A549 (cell line): ENCODE data around the gene NAV2. TPM values are rescaled to one million over a fixed set of nuclear protein-coding genes. Genes with fewer than 3 reads are reported as not detected.

ENCODE experiments used
- ATAC-seq, 2 experiments: fragments of 200-7000 bp in 1 of 2; fragments of >200 bp in 1 of 2; cut with Nextera tagmentation in 1 of 2; cut with Tn5 transposase in 1 of 2; 3 replicates each; pipeline versions ENCODE4 v1.8.0 to v1.9.1; 2018 to 2020; ENCODE audit warnings: mild to moderate bottlenecking in 1 of 2, moderate library complexity in 1 of 2
- CTCF ChIA-PET: fragments of 300-600 bp; sonication (Branson Sonifier 250); formaldehyde crosslinking; extraction: SDS; loops from one replicate; lab custom pipeline; 2021; ENCODE audit warnings: antibody characterized with exemption, inconsistent platforms; lab: Yijun Ruan, JAX
- POLR2A ChIA-PET: fragments of 350-600 bp; formaldehyde crosslinking; extraction: SDS; loops from one replicate; lab custom pipeline; 2021; ENCODE audit warnings: antibody characterized with exemption, inconsistent platforms; lab: Yijun Ruan, JAX
- DNase-seq, 2 experiments: peaks; one replicate each; pipeline versions ENCODE4 v3.0.0 to v3.0.0-alpha.2; 2011 to 2016; ENCODE audit warnings: low read depth in 1 of 2, low spot score in 1 of 2
- FAIRE-seq: peaks from 2 replicates; lab custom pipeline; 2011; peaks lifted over from hg19 to GRCh38; lab: Jason Lieb, UNC
- H3K27ac ChIP-seq, 2 experiments: fragments of >200 bp; sonication (Bioruptor Twin); formaldehyde crosslinking; 3 replicates each; pipeline ENCODE4 v1.5.1; 2016 to 2017
- H3K4me1 ChIP-seq: fragments of >200 bp; sonication (Bioruptor Twin); formaldehyde crosslinking; 3 replicates; pipeline ENCODE4 v1.6.1; 2016
- H3K4me2 ChIP-seq: fragments of >200 bp; sonication (Bioruptor Twin); formaldehyde crosslinking; 3 replicates; pipeline ENCODE4 v1.6.1; 2016
- H3K4me3 ChIP-seq: fragments of >200 bp; sonication (Bioruptor Twin); formaldehyde crosslinking; 3 replicates; pipeline ENCODE4 v1.5.1; 2016
- H3K9me3 ChIP-seq: fragments of >200 bp; sonication (Bioruptor Twin); formaldehyde crosslinking; 3 replicates; pipeline ENCODE4 v1.6.1; 2016
- BHLHE40 ChIP-seq: IDR thresholded peaks from 2 replicates; pipeline ENCODE4 v1.6.1; 2012; ENCODE audit warnings: low read depth, low read length, inconsistent platforms
- EHF ChIP-seq: fragments of 250-450 bp; sonication (Bioruptor Pico); IDR thresholded peaks from 2 replicates; pipeline ENCODE4 v1.5.0; 2020; ENCODE audit warnings: mild to moderate bottlenecking
- EHMT2 ChIP-seq: fragments of 200-600 bp; sonication (generic); IDR thresholded peaks from 2 replicates; pipeline ENCODE4 v1.6.1; 2016; ENCODE audit warnings: antibody characterized with exemption, low read depth, mild to moderate bottlenecking, moderate library complexity
- ESRRA ChIP-seq: fragments of 150-350 bp; IDR thresholded peaks from 2 replicates; pipeline ENCODE4 v1.6.1; 2014; ENCODE audit warnings: mild to moderate bottlenecking, low read length, borderline replicate concordance
- FOSB ChIP-seq: fragments of 250-450 bp; sonication (Bioruptor Pico); IDR thresholded peaks from 2 replicates; pipeline ENCODE4 v1.5.0; 2020; ENCODE audit warnings: mild to moderate bottlenecking, moderate library complexity
- FOSL2 ChIP-seq, 2 experiments: fragments of 450-650 bp in 1 of 2; fragments of >200 bp in 1 of 2; sonication (Bioruptor Twin) in 1 of 2; formaldehyde crosslinking; IDR thresholded peaks; 2 replicates each; pipeline versions ENCODE4 v1.5.0 to v1.6.1; 2016 to 2020; ENCODE audit warnings: mild to moderate bottlenecking in 1 of 2, moderate library complexity in 1 of 2
- FOXS1 ChIP-seq: fragments of 250-450 bp; sonication (Bioruptor Pico); IDR thresholded peaks from 2 replicates; pipeline ENCODE4 v1.5.0; 2020; ENCODE audit warnings: mild to moderate bottlenecking, moderate library complexity
- HEYL ChIP-seq: fragments of 250-450 bp; sonication (Bioruptor Pico); IDR thresholded peaks from 2 replicates; pipeline ENCODE4 v1.8.0; 2021; ENCODE audit warnings: mild to moderate bottlenecking, moderate library complexity
- MAZ ChIP-seq: fragments of 150-350 bp; IDR thresholded peaks from 2 replicates; pipeline ENCODE4 v1.6.1; 2014; ENCODE audit warnings: antibody characterized with exemption, low read depth, low read length, borderline replicate concordance
- PHF8 ChIP-seq: fragments of 200-600 bp; sonication (generic); IDR thresholded peaks from 2 replicates; pipeline ENCODE4 v1.6.1; 2016; ENCODE audit warnings: low read depth, mild to moderate bottlenecking, antibody characterized with exemption, moderate library complexity, borderline replicate concordance
- RAD21 ChIP-seq, 2 experiments: fragments of >200 bp in 1 of 2; sonication (Bioruptor Twin) in 1 of 2; formaldehyde crosslinking in 1 of 2; IDR thresholded peaks in 1 of 2; conservative IDR thresholded peaks in 1 of 2; 2 replicates in 1 of 2; 3 replicates in 1 of 2; pipeline ENCODE4 v1.6.1; 2012 to 2018; ENCODE audit warnings: inconsistent platforms in 1 of 2
- RCOR1 ChIP-seq: fragments of 150-350 bp; IDR thresholded peaks from 2 replicates; pipeline ENCODE4 v1.6.1; 2014; ENCODE audit warnings: antibody characterized with exemption, low read length, low read depth
- SREBF2 ChIP-seq: fragments of 450-650 bp; IDR thresholded peaks from 2 replicates; pipeline ENCODE4 v1.6.1; 2014; ENCODE audit warnings: mild to moderate bottlenecking, moderate library complexity
- TFCP2L1 ChIP-seq: fragments of 250-450 bp; sonication (Bioruptor Pico); IDR thresholded peaks from 2 replicates; pipeline ENCODE4 v1.5.0; 2021; ENCODE audit warnings: mild to moderate bottlenecking
- ZSCAN20 ChIP-seq: fragments of 250-450 bp; sonication (Bioruptor Pico); IDR thresholded peaks from 2 replicates; pipeline ENCODE4 v1.8.0; 2022; ENCODE audit warnings: mild to moderate bottlenecking, moderate library complexity
- WGBS: methylation state at CpG from one replicate; pipeline ENCODE4 v1.1.6; 2017; ENCODE audit errors: missing lambda C conversion rate; 5-methylcytosine and 5-hydroxymethylcytosine counted together
- polyA plus RNA-seq, 4 experiments: library from polyadenylated mRNA; depleted of rRNA in 3 of 4; stranded (reverse); fragments of >200 nt; fragmentation: RNase III in 1 of 4; extraction: RNeasy Plus Mini Kit Qiagen cat#74134 plus additional on column Dnase treatment in 1 of 4; gene quantifications; 2 replicates in 3 of 4; 3 replicates in 1 of 4; pipeline ENCODE4 v1.2.3, GENCODE V29; 2011 to 2017
- TF ChIP-seq, protein P1 (sequence below): fragments of >200 bp; sonication (Bioruptor Twin); formaldehyde crosslinking; IDR thresholded peaks from 3 replicates; pipeline ENCODE4 v1.5.1; 2016
- TF ChIP-seq, protein P2 (sequence below): fragments of 150-350 bp; IDR thresholded peaks from 2 replicates; pipeline ENCODE4 v1.6.1; 2014; ENCODE audit warnings: low read depth, mild to moderate bottlenecking, low read length
- TF ChIP-seq, protein P3 (sequence below): fragments of 250-450 bp; sonication (Bioruptor Pico); IDR thresholded peaks from 2 replicates; pipeline ENCODE4 v1.5.0; 2020; ENCODE audit warnings: low read depth, mild to moderate bottlenecking, moderate library complexity

The NAV2 gene
- polyA plus RNA-seq, 2 of the 4 experiments (the other 2 are of a cell fraction) = 4.9 to 19.8 TPM

DNA sequence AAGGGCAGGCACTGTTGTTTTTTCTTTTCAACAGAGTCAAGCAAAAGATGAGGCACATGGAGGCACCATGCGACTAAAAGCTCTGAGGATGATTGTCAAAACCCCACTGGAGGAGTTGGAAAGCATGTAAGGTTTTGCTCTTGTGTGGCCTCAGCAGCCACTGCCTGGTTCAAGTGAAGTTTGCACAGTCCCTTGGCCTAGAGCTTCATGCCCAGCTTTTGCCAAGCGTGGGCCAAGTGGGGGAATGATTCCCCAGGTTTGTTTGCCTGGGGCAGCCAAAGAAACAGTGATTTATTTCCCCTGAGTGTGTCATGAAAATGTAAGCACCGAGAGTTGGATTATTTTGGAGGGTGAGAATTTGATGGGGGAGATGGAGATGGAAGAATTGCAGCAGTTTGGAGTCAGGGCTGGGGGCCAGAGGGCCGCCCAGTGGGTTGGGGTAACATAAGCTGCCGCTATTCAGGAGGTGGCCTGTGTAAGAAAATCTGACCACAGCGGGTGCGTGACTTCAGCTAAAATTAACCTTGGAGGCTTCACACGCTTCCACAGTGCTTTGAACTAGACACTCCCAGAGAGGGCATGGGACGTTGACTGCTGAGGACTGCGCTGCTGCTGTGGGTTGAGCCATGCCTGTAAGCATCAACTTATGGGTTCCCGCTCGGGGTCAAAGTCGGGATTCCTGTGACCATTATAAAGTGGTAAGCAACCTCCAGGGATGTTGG is 100.7 kb downstream of the NAV2 start (continued):
- TF ChIP-seq, protein P1, sequence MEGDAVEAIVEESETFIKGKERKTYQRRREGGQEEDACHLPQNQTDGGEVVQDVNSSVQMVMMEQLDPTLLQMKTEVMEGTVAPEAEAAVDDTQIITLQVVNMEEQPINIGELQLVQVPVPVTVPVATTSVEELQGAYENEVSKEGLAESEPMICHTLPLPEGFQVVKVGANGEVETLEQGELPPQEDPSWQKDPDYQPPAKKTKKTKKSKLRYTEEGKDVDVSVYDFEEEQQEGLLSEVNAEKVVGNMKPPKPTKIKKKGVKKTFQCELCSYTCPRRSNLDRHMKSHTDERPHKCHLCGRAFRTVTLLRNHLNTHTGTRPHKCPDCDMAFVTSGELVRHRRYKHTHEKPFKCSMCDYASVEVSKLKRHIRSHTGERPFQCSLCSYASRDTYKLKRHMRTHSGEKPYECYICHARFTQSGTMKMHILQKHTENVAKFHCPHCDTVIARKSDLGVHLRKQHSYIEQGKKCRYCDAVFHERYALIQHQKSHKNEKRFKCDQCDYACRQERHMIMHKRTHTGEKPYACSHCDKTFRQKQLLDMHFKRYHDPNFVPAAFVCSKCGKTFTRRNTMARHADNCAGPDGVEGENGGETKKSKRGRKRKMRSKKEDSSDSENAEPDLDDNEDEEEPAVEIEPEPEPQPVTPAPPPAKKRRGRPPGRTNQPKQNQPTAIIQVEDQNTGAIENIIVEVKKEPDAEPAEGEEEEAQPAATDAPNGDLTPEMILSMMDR = no peak
- TF ChIP-seq TFCP2L1 (CRISPR knock-in tag) = no peak

DNA sequence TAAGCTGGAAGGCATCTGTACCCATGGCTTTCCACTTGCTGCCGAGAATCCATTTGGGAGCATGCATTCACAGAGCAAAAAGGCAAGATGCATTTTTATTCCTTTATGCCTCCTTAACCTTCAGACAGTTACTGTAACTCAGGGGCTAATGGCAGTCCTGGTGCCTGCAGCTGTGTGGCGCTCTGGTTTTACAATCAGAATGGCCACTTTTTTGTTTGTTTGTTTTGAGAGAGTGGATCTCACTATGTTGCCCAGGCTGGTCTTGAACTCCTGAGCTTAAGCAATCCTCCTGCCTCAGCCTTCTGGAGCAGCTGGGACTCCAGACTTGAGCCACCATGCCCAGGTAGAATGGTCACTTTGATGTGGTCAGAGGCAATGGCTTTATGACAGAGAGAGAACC is 101.8 kb downstream of the NAV2 start:
- H3K27ac ChIP-seq = no peak overlapping the region
- DNase-seq = no peak
- TF ChIP-seq PHF8 = no peak
- no peak for TF ChIP-seq ZSCAN20 (CRISPR knock-in tag)
- TF ChIP-seq, protein P2, sequence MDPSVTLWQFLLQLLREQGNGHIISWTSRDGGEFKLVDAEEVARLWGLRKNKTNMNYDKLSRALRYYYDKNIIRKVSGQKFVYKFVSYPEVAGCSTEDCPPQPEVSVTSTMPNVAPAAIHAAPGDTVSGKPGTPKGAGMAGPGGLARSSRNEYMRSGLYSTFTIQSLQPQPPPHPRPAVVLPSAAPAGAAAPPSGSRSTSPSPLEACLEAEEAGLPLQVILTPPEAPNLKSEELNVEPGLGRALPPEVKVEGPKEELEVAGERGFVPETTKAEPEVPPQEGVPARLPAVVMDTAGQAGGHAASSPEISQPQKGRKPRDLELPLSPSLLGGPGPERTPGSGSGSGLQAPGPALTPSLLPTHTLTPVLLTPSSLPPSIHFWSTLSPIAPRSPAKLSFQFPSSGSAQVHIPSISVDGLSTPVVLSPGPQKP = no peak
- TF ChIP-seq BHLHE40 = no peak
- peak in 1 of 2 experiments; percentile 7; a peak in 1 of 5 replicates for TF ChIP-seq RAD21 (conservative IDR thresholded peaks at IDR 0.05 in 1 of 2, IDR thresholded peaks at IDR 0.05 in 1 of 2)
- 88% methylated on average over 2 of the region's 2 CpGs for WGBS
- ATAC-seq = no peak
- no peaks in the 10 kb centered on the region for H3K9me3 ChIP-seq
- no peaks in the 10 kb centered on the region for H3K4me1 ChIP-seq
- no peak overlapping the region for H3K4me2 ChIP-seq
- no peak for FAIRE-seq
- CTCF ChIA-PET = interaction anchor here (0.7 to 2.1 kb wide), 2 partner anchors 9 to 15 kb away, joined by 3 to 9 read pairs; no protein-coding TSS in a partner anchor
- H3K4me3 ChIP-seq = no peak overlapping the region
- POLR2A ChIA-PET = no interaction called here

DNA sequence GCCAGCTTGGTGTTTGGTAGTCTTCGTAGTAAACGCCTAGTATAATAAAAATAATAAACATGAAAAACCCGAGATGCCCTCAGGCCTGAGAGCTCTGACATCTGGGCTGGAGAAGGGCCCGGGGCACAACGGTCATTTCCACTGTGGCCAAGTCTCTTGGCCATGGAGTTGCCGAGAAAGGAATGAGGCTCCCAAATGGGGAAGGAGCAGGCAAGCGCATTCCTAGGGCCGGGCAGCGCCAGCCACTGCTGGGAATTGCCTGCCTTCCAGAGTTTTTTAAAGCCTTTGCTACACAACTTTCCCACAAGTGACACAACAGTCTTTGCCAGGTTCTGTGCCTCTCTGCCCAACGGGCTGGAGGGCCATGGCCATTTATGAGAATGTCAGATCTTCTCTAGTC is 103.4 kb downstream of the NAV2 start:
- WGBS = 63% methylated on average over 10 of the region's 10 CpGs
- no peak for ATAC-seq
- no peaks in the 10 kb centered on the region for H3K4me1 ChIP-seq
- FAIRE-seq = no peak
- DNase-seq = no peak
- ChIA-PET CTCF (interaction anchor here (1.0 kb wide), 1 partner anchor 18 kb away, joined by 3 read pairs; no protein-coding TSS in a partner anchor), POLR2A (no interaction called here)
- H3K9me3 ChIP-seq = no peaks in the 10 kb centered on the region
- H3K4me2 ChIP-seq = no peak overlapping the region
- no peak overlapping the region for H3K4me3 ChIP-seq
- no peak overlapping the region for H3K27ac ChIP-seq
- TF ChIP-seq, protein P2 = no peak
- TF ChIP-seq SREBF2 = no peak
- TF ChIP-seq FOSB (CRISPR knock-in tag) = no peak
- no peak for TF ChIP-seq RCOR1
- TF ChIP-seq HEYL (CRISPR knock-in tag) = no peak
- no peak for TF ChIP-seq FOXS1 (CRISPR knock-in tag)
- no peak for TF ChIP-seq BHLHE40
- TF ChIP-seq, protein P3, sequence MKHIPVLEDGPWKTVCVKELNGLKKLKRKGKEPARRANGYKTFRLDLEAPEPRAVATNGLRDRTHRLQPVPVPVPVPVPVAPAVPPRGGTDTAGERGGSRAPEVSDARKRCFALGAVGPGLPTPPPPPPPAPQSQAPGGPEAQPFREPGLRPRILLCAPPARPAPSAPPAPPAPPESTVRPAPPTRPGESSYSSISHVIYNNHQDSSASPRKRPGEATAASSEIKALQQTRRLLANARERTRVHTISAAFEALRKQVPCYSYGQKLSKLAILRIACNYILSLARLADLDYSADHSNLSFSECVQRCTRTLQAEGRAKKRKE = no peak
- no peak for TF ChIP-seq EHF
- no peak for TF ChIP-seq FOSL2 (IDR thresholded peaks at IDR 0.05)
- TF ChIP-seq FOSL2 (CRISPR knock-in tag; IDR thresholded peaks at IDR 0.05) = no peak
- no peak for TF ChIP-seq MAZ
- no peak for TF ChIP-seq EHMT2
- TF ChIP-seq ESRRA = no peak
